PC-3 (cell line): ENCODE measurements around the gene NFE2. TPM values are rescaled to one million over a fixed set of nuclear protein-coding genes. Genes with fewer than 3 reads are reported as not detected.

Source experiments
- ATAC-seq: fragments of 200-7000 bp; cut with Tn5 transposase; 2 replicates; pipeline ENCODE4 v1.9.1; 2020; ENCODE audit warnings: mild to moderate bottlenecking, moderate library complexity
- BruUV-seq: library from RNA; stranded (reverse); fragments of 400-500 nt; replicated peaks from 2 replicates; lab custom pipeline; 2021; lab: Mats Ljungman, UMichigan
- CTCF ChIA-PET: fragments of 300-600 bp; sonication (Branson Sonifier 250); formaldehyde crosslinking; loops from one replicate; lab custom pipeline; 2022; ENCODE audit warnings: antibody characterized with exemption; lab: Charles Lee
- POLR2A ChIA-PET: fragments of 300-600 bp; sonication (Branson Sonifier 250); formaldehyde crosslinking; loops from one replicate; lab custom pipeline; 2022; ENCODE audit warnings: antibody characterized with exemption; ENCODE audit not compliant: unreplicated experiment; lab: Charles Lee
- DNase-seq: peaks from one replicate; pipeline ENCODE4 v3.0.0-alpha.2; 2015
- H2AFZ ChIP-seq: fragments of 300-600 bp; sonication (generic); 2 replicates; pipeline ENCODE4 v1.6.0; 2016; ENCODE audit warnings: antibody characterized with exemption, low read length
- H3F3A ChIP-seq: fragments of 300-600 bp; sonication (generic); one replicate; pipeline ENCODE4 v1.6.0; 2017; ENCODE audit warnings: antibody characterized with exemption, low read length, control low read depth, mild to moderate bottlenecking; ENCODE audit not compliant: unreplicated experiment
- H3K27ac ChIP-seq: fragments of 300-600 bp; sonication (generic); 2 replicates; pipeline ENCODE4 v1.5.1; 2016; ENCODE audit warnings: mild to moderate bottlenecking, low read length
- H3K27me3 ChIP-seq: fragments of 300-600 bp; sonication (generic); 2 replicates; pipeline ENCODE4 v1.6.1; 2016; ENCODE audit warnings: low read length, mixed read lengths
- H3K36me3 ChIP-seq: fragments of 300-600 bp; sonication (generic); 2 replicates; pipeline ENCODE4 v1.6.1; 2016; ENCODE audit warnings: low read depth, mixed run types, low read length, mixed read lengths
- H3K4me1 ChIP-seq: fragments of 300-600 bp; sonication (generic); 2 replicates; pipeline ENCODE4 v1.5.1; 2016; ENCODE audit warnings: low read length; ENCODE audit not compliant: insufficient read depth
- H3K4me2 ChIP-seq: fragments of 300-600 bp; sonication (generic); 2 replicates; pipeline ENCODE4 v1.6.0; 2016; ENCODE audit warnings: low read length
- H3K4me3 ChIP-seq: fragments of 300-600 bp; sonication (generic); 2 replicates; pipeline ENCODE4 v1.5.1; 2016; ENCODE audit warnings: mild to moderate bottlenecking, low read length, mixed read lengths
- H3K79me2 ChIP-seq: fragments of 300-600 bp; sonication (generic); 2 replicates; pipeline ENCODE4 v1.6.1; 2017; ENCODE audit warnings: low read length, mixed read lengths
- H3K9ac ChIP-seq: fragments of 300-600 bp; sonication (generic); 2 replicates; pipeline ENCODE4 v1.6.0; 2016; ENCODE audit warnings: mild to moderate bottlenecking, low read length
- H3K9me2 ChIP-seq: fragments of 300-600 bp; sonication (generic); replicated peaks from 2 replicates; pipeline ENCODE4 v1.6.1; 2016; ENCODE audit warnings: mixed run types, low read length, mixed read lengths
- H3K9me3 ChIP-seq: fragments of 300-600 bp; sonication (generic); 2 replicates; pipeline ENCODE4 v1.6.1; 2016; ENCODE audit warnings: low read length, mixed read lengths
- H4K20me1 ChIP-seq: fragments of 300-600 bp; sonication (generic); 2 replicates; pipeline ENCODE4 v1.6.1; 2016; ENCODE audit warnings: low read length, mixed read lengths
- CTCF ChIP-seq: fragments of 300-600 bp; sonication (generic); conservative IDR thresholded peaks from 2 replicates; pipeline ENCODE4 v1.5.1; 2017; ENCODE audit warnings: antibody characterized with exemption, low read depth, mild to moderate bottlenecking, low read length
- EZH2 ChIP-seq: fragments of 300-600 bp; sonication (generic); IDR thresholded peaks from one replicate; pipeline ENCODE4 v1.6.1; 2017; ENCODE audit warnings: antibody characterized with exemption, mild to moderate bottlenecking, low read length; ENCODE audit not compliant: unreplicated experiment
- EZH2phosphoT487 ChIP-seq: fragments of 300-600 bp; sonication (generic); IDR thresholded peaks from 2 replicates; pipeline ENCODE4 v1.6.1; 2018; ENCODE audit warnings: mild to moderate bottlenecking, antibody characterized with exemption, low read length, borderline replicate concordance
- intact Hi-C: fragments of 100-400 bp; cut with micrococcal nuclease; formaldehyde crosslinking; loops from 2 replicates; pipeline ENCODE4 v1.9.0; 2023
- total RNA-seq: library from RNA; depleted of rRNA; stranded (reverse); fragments of >200 nt; gene quantifications from 2 replicates; pipeline ENCODE4 v1.2.3, GENCODE V29; 2014

NFE2 gene
- total RNA-seq, 1 experiment from 2014 or later: 0.26 TPM

- Histone ChIP-seq H3K4me2 (no peak overlapping the region), H3K79me2 (no peaks in the 10 kb centered on the region), H3K9me2 (no peaks in the 10 kb centered on the region), H3K4me3 (no peak overlapping the region), H3K4me1 (no peaks in the 10 kb centered on the region), H2AFZ (no peak overlapping the region), H3F3A (no peaks in the 10 kb centered on the region), H3K27me3 (no peaks in the 10 kb centered on the region), H3K9me3 (no peaks in the 10 kb centered on the region), H3K27ac (no peak overlapping the region), H3K36me3 (peaks cover 2% of the 10 kb centered on the region; the same call in 1 of the 2 replicates), H4K20me1 (no peaks in the 10 kb centered on the region), H3K9ac (no peak overlapping the region)
- TF ChIP-seq EZH2phosphoT487 (no peak), EZH2 (no peak), CTCF (peak; percentile 84)
- peak; percentile 49 for DNase-seq
- intact Hi-C loops: loop anchor here (2.0 kb wide), 2 partner anchors 30 to 66 kb away; partner anchors contain the start of gene COPZ1
- no TSS peak for BruUV-seq
- ChIA-PET CTCF (interaction anchor here (0.6 to 0.7 kb wide), 3 partner anchors 10 to 31 kb away, joined by 3 to 10 read pairs (median 4); partner anchors contain the start of gene COPZ1), POLR2A (no interaction called here)
- peak; percentile 44 for ATAC-seq
These were observed 6.5 kb downstream of the NFE2 start for GRCh38 chr12:54294152-54294952.

GRCh38 chr12:54292931-54293241, 7.9 kb downstream of the NFE2 start:
- no peak for TF ChIP-seq EZH2phosphoT487
- no peak for TF ChIP-seq EZH2
- TF ChIP-seq CTCF: no peak
- POLR2A ChIA-PET: no interaction called here
- no peaks in the 10 kb centered on the region for H3K9me3 ChIP-seq
- H3F3A ChIP-seq: peaks cover 5% of the 10 kb centered on the region
- H3K79me2 ChIP-seq: no peaks in the 10 kb centered on the region
- H3K9ac ChIP-seq: no peak overlapping the region
- no peak overlapping the region for H3K4me2 ChIP-seq
- H2AFZ ChIP-seq: no peak overlapping the region
- no peaks in the 10 kb centered on the region for H3K4me1 ChIP-seq
- H3K4me3 ChIP-seq: no peak overlapping the region
- H3K9me2 ChIP-seq: no peaks in the 10 kb centered on the region
- ATAC-seq: no peak
- H3K36me3 ChIP-seq: peaks cover 2% of the 10 kb centered on the region; the same call in 1 of the 2 replicates
- peaks cover 5% of the 10 kb centered on the region; the same call in 1 of the 2 replicates for H4K20me1 ChIP-seq
- no peak overlapping the region for H3K27ac ChIP-seq
- intact Hi-C loops: no loop called here
- H3K27me3 ChIP-seq: no peaks in the 10 kb centered on the region
- CTCF ChIA-PET: no interaction called here
- no peak for DNase-seq
- BruUV-seq: no TSS peak
